Measurements from ENCODE around the gene LILRA2. TPM values are rescaled to one million over a fixed set of nuclear protein-coding genes. Genes with fewer than 3 reads are reported as not detected.
"Not testable (repeated sequence)": the region's sequence is repeated elsewhere in the genome, so short reads cannot be mapped to it uniquely, and the experiment has no call there.

LILRA2 gene
- total RNA-seq, 4 donors from 2014 or later, result 1.7 to 5.4 (median 4.3) TPM

GRCh38 chr19:54561840-54562239 is 11.8 kb upstream of the LILRA2 start:
- H3K36me3 ChIP-seq, result no peaks in the 10 kb centered on the region
- no peak for TF ChIP-seq POLR2A (IDR thresholded peaks at IDR 0.05)
- no peak for TF ChIP-seq CTCF (IDR thresholded peaks at IDR 0.05)
- TF ChIP-seq EP300 (IDR thresholded peaks at IDR 0.05), result no peak
- no peaks in the 10 kb centered on the region for H3K27me3 ChIP-seq
- no peak overlapping the region for H3K4me3 ChIP-seq
- peaks cover 0 to 3% (median 0%) of the 10 kb centered on the region in 4 donors for H3K9me3 ChIP-seq
- 86 to 89% methylated on average over 14 of the region's 14 CpGs for WGBS, 2 donors
- H3K4me1 ChIP-seq, result no peaks in the 10 kb centered on the region
- DNase-seq (ENCODE audit: low spot score in 2 of 2), result no peak
- H3K27ac ChIP-seq, result no peak overlapping the region

GRCh38 chr19:54563206-54563605 is 10.4 kb upstream of the LILRA2 start:
- not testable (repeated sequence) for H3K9me3 ChIP-seq; H3K4me1 ChIP-seq; H3K4me3 ChIP-seq; H3K27ac ChIP-seq; H3K27me3 ChIP-seq; DNase-seq (ENCODE audit: low spot score in 2 of 2); H3K36me3 ChIP-seq
- 85 to 88% methylated on average over 6 of the region's 6 CpGs for WGBS, 2 donors

- no peaks in the 10 kb centered on the region for H3K4me1 ChIP-seq
- H3K27me3 ChIP-seq, result no peaks in the 10 kb centered on the region
- no peak for TF ChIP-seq EP300 (IDR thresholded peaks at IDR 0.05)
- no peak for TF ChIP-seq CTCF (IDR thresholded peaks at IDR 0.05)
- TF ChIP-seq POLR2A (IDR thresholded peaks at IDR 0.05), result no peak
- no peak overlapping the region for H3K27ac ChIP-seq
- no peak for DNase-seq (ENCODE audit: low spot score in 2 of 2)
- H3K4me3 ChIP-seq, result no peak overlapping the region
- no peaks in the 10 kb centered on the region for H3K9me3 ChIP-seq
- 61 to 70% methylated on average over 3 of the region's 3 CpGs for WGBS, 2 donors
- no peaks in the 10 kb centered on the region for H3K36me3 ChIP-seq
These were observed 3.3 kb upstream of the LILRA2 start for GRCh38 chr19:54570316-54570715.

DNA sequence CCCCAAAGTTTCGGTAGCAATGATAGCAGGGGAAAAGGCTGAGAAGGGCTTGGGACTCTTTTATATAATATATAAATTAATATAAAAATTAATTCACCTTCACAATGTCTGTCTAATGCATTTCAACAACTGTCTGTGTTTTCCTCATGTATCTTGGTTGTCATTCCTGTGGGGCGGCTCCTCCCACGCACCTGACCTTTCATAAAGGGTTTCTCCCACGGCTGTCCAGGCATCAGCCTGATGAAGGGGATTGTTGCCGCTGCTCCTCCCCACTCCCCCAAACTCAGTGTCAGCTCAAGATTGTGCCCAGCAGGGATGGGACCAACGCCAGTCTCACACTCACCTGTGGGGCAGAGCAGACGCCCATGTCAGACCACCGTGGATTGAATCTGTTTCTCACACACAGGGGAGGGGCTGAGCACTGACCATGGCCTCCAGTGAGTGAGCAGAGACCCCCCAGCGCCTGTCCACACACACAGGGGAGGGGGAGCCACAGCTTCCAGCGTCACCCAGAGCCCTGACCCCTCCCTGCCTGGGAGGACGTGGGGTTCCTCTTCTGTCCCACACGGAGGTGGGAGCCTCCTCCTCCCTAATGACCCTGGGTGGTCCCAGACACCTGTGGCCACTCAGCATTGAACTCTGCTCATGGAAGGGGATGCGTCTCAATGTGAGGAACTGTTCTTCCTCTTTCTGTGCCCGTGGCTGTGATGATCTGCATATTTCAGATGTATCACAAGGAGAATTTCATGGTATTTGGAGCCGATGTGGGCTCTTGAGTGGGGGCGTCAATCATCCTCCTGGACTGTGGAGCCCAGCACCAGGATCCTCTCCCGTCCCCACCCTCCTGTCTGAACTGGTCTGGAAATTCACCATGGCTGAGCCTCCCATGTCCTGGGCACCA is 1.6 kb upstream of the LILRA2 start:
- WGBS, 2 donors, result 59 to 74% methylated on average over 15 of the region's 17 CpGs

DNA sequence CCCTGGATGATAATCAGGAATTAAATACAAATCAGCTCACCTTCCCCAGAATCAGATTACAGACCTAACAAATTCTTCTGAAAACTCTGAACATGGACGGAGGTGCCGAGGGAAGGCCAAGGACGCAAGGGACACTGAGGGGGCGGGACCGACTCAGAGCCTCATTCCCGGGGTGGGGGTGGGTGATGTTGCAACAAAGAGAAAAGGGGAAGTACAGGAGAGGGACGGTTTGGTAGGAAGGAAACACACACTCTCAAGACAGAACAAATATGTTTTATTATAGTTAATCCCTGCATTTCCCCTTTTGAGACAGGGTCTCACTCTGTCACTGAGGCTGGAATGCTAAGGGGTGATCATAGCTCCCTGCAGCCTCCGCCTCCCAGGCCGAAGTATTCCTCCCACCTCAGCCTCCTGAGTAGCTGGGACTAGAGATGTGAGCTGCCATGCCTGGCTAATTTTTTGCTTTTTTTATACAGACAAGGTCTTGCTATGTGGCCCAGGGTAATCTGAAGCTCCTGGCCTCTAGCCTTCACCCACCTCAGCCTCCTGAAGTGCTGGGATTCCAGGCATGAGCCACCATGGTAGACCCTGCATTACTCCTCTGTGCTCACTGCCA is 786 bp upstream of the LILRA2 start:
- peak overlapping the region in 1 of 4 donors; percentile 30 for H3K4me3 ChIP-seq
- WGBS, 2 donors, result 62 to 63% methylated on average over 9 of the region's 9 CpGs
- H3K36me3 ChIP-seq, result no peaks in the 10 kb centered on the region
- DNase-seq (ENCODE audit: low spot score in 2 of 2), result peak in 1 of 2 donors; percentile 13
- no peaks in the 10 kb centered on the region for H3K9me3 ChIP-seq
- H3K27me3 ChIP-seq, result no peaks in the 10 kb centered on the region
- H3K27ac ChIP-seq, result no peak overlapping the region
- no peak for TF ChIP-seq POLR2A (IDR thresholded peaks at IDR 0.05)
- no peak for TF ChIP-seq EP300 (IDR thresholded peaks at IDR 0.05)
- no peak for TF ChIP-seq CTCF (IDR thresholded peaks at IDR 0.05)
- no peaks in the 10 kb centered on the region for H3K4me1 ChIP-seq

More for the DNA sequence above, 1.6 kb upstream of the LILRA2 start:
- not testable (repeated sequence) for H3K27me3 ChIP-seq; H3K27ac ChIP-seq; H3K9me3 ChIP-seq; H3K4me3 ChIP-seq; H3K36me3 ChIP-seq; H3K4me1 ChIP-seq; DNase-seq (ENCODE audit: low spot score in 2 of 2)

- no peaks in the 10 kb centered on the region for H3K4me1 ChIP-seq
- no peak for DNase-seq (ENCODE audit: low spot score in 2 of 2)
- H3K36me3 ChIP-seq, result no peaks in the 10 kb centered on the region
- TF ChIP-seq EP300 (IDR thresholded peaks at IDR 0.05) (no peak), CTCF (IDR thresholded peaks at IDR 0.05) (no peak), POLR2A (IDR thresholded peaks at IDR 0.05) (no peak)
- H3K27me3 ChIP-seq, result no peaks in the 10 kb centered on the region
- 52 to 67% methylated on average over 2 to 3 of the region's 4 CpGs for WGBS, 2 donors
- peak overlapping the region in 1 of 4 donors; percentile 30 for H3K4me3 ChIP-seq
- no peak overlapping the region for H3K27ac ChIP-seq
- H3K9me3 ChIP-seq, result peaks cover 0 to under 1% (median 0%) of the 10 kb centered on the region in 4 donors
These were observed 461 bp downstream of the LILRA2 start for GRCh38 chr19:54574051-54574450.

Measured in tibial nerve (tissue), 4 donors.